Natural killer cell (primary cell): Measurements from ENCODE around the gene TXNDC11. TPM values are rescaled to one million over a fixed set of nuclear protein-coding genes. Genes with fewer than 3 reads are reported as not detected.

Experiments used
- ATAC-seq, 3 donors: fragments of 150-1000 bp in 2 of 3; fragments of 200-7000 bp in 1 of 3; cut with Tn5 transposase; 1 replicate in 1 of 3; 2 replicates in 2 of 3; pipeline ENCODE4 v1.10.0; 2021; ENCODE audit warnings: mild to moderate bottlenecking in 2 of 3, moderate library complexity in 2 of 3
- DNase-seq, 2 donors: peaks; one replicate each; pipeline versions ENCODE4 v3.0.0 to v3.0.0-alpha.2; 2013 to 2021; ENCODE audit warnings: mixed read lengths in 1 of 2
- H3K27ac ChIP-seq: one replicate; pipeline ENCODE4 v1.5.1; 2013; ENCODE audit warnings: mild to moderate bottlenecking, low read length
- H3K27me3 ChIP-seq: one replicate; pipeline ENCODE4 v1.6.1; 2013; ENCODE audit warnings: low read length; ENCODE audit not compliant: control insufficient read depth, insufficient read depth
- H3K36me3 ChIP-seq: one replicate; pipeline ENCODE4 v1.6.1; 2013; ENCODE audit warnings: low read length; ENCODE audit not compliant: control insufficient read depth, insufficient read depth
- H3K4me1 ChIP-seq: one replicate; pipeline ENCODE4 v1.6.1; 2013; ENCODE audit warnings: low read length; ENCODE audit not compliant: control insufficient read depth, insufficient read depth
- H3K4me3 ChIP-seq: one replicate; pipeline ENCODE4 v1.5.1; 2013; ENCODE audit warnings: low read length
- H3K9me3 ChIP-seq: one replicate; pipeline ENCODE4 v1.6.1; 2013; ENCODE audit warnings: low read length; ENCODE audit not compliant: control insufficient read depth, insufficient read depth
- H3K27ac Mint-ChIP-seq, 2 donors: one replicate each; pipeline ENCODE4 v1.8.0; 2022; ENCODE audit warnings: mild to moderate bottlenecking in 2 of 2, mixed read lengths in 2 of 2, moderate library complexity in 1 of 2
- H3K27me3 Mint-ChIP-seq, 2 donors: one replicate each; pipeline ENCODE4 v1.8.0; 2022; ENCODE audit warnings: low read depth in 2 of 2, mixed read lengths in 2 of 2
- H3K36me3 Mint-ChIP-seq: one replicate; pipeline ENCODE4 v1.8.0; 2022; ENCODE audit warnings: mixed read lengths
- H3K4me1 Mint-ChIP-seq, 2 donors: one replicate each; pipeline ENCODE4 v1.8.0; 2022; ENCODE audit warnings: mixed read lengths in 2 of 2
- H3K4me3 Mint-ChIP-seq: one replicate; pipeline ENCODE4 v1.8.0; 2022; ENCODE audit warnings: mild to moderate bottlenecking, moderate library complexity, mixed read lengths
- H3K9me3 Mint-ChIP-seq, 2 donors: one replicate each; pipeline ENCODE4 v1.8.0; 2022; ENCODE audit warnings: mixed read lengths in 2 of 2
- WGBS: methylation state at CpG from one replicate; pipeline ENCODE4 v1.1.7; 2013; ENCODE audit warnings: missing lambda C conversion rate; ENCODE audit not compliant: insufficient coverage; 5-methylcytosine and 5-hydroxymethylcytosine counted together
- intact Hi-C: fragments of 100-400 bp; cut with micrococcal nuclease; formaldehyde crosslinking; loops from one replicate; pipeline ENCODE4 v1.14.2; 2022
- total RNA-seq, 4 donors: library from RNA; stranded (reverse); fragments of 120-200 nt in 1 of 4; gene quantifications; one replicate each; pipeline versions ENCODE4 v1.2.3 to v1.2.4, GENCODE V29; 2013 to 2022
- TF ChIP-seq, protein P1 (sequence below): fragments of 200-600 bp; IDR thresholded peaks from one replicate; pipeline ENCODE4 v1.8.0; 2022; ENCODE audit warnings: antibody characterized with exemption

TXNDC11 gene
- total RNA-seq, 3 donors from 2014 or later (not counting 1 experiment from before 2014, with no cell fraction given), result 63.4 to 99.2 (median 68.9) TPM

GRCh38 chr16:11692651-11693050, 50.0 kb downstream of the TXNDC11 start:
- Mint-ChIP-seq H3K4me3 (no peak overlapping the region), H3K27ac (peak overlapping the region in 1 of 2 donors; percentile 59), H3K36me3 (peaks cover 10% of the 10 kb centered on the region), H3K27me3 (no peaks in the 10 kb centered on the region), H3K4me1 (peaks cover 27 to 41% of the 10 kb centered on the region in 2 donors), H3K9me3 (no peaks in the 10 kb centered on the region)
- no peak overlapping the region for H3K4me3 ChIP-seq
- WGBS, result 97% methylated on average over 4 of the region's 6 CpGs
- ATAC-seq (no peak), DNase-seq (peak in 1 of 2 donors; percentile 7)
- peaks cover 56% of the 10 kb centered on the region for H3K36me3 ChIP-seq
- intact Hi-C loops, result no loop called here
- no peaks in the 10 kb centered on the region for H3K27me3 ChIP-seq
- no peaks in the 10 kb centered on the region for H3K9me3 ChIP-seq
- peaks cover 18% of the 10 kb centered on the region for H3K4me1 ChIP-seq
- TF ChIP-seq, protein P1, sequence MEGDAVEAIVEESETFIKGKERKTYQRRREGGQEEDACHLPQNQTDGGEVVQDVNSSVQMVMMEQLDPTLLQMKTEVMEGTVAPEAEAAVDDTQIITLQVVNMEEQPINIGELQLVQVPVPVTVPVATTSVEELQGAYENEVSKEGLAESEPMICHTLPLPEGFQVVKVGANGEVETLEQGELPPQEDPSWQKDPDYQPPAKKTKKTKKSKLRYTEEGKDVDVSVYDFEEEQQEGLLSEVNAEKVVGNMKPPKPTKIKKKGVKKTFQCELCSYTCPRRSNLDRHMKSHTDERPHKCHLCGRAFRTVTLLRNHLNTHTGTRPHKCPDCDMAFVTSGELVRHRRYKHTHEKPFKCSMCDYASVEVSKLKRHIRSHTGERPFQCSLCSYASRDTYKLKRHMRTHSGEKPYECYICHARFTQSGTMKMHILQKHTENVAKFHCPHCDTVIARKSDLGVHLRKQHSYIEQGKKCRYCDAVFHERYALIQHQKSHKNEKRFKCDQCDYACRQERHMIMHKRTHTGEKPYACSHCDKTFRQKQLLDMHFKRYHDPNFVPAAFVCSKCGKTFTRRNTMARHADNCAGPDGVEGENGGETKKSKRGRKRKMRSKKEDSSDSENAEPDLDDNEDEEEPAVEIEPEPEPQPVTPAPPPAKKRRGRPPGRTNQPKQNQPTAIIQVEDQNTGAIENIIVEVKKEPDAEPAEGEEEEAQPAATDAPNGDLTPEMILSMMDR, result no peak
- H3K27ac ChIP-seq, result no peak overlapping the region

DNA sequence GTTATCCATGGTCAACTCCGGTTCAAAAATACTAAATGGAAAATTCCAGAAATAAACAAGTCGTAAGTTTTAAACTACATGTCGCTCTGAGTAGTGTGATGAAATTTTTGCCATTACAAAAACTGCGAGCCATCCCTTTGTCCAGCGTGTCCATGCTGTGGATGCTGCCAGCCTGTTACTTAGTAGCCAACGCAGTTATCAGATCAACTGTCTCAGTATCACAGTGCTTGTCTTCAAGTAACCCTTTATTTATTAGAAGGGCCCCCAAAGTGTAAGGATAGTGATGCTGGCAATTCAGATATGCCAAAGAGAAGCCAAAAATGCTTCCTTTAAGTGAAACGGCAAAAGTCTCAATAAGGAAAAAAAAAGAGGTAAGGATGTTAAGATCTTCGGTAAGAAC, 50.5 kb downstream of the TXNDC11 start:
- H3K4me3 Mint-ChIP-seq, result no peak overlapping the region
- ATAC-seq (no peak), DNase-seq (no peak)
- Histone ChIP-seq H3K9me3 (no peaks in the 10 kb centered on the region), H3K27ac (no peak overlapping the region), H3K4me3 (no peak overlapping the region), H3K4me1 (peaks cover 14% of the 10 kb centered on the region), H3K36me3 (peaks cover 56% of the 10 kb centered on the region), H3K27me3 (no peaks in the 10 kb centered on the region)
- H3K27me3 Mint-ChIP-seq, result no peaks in the 10 kb centered on the region
- H3K9me3 Mint-ChIP-seq, result no peaks in the 10 kb centered on the region
- peak overlapping the region in 1 of 2 donors; percentile 59 for H3K27ac Mint-ChIP-seq
- 98% methylated on average over 8 of the region's 8 CpGs for WGBS
- H3K4me1 Mint-ChIP-seq, result peaks cover 27 to 38% of the 10 kb centered on the region in 2 donors
- peaks cover 14% of the 10 kb centered on the region for H3K36me3 Mint-ChIP-seq
- intact Hi-C loops, result no loop called here
- TF ChIP-seq, protein P1, result no peak

DNA sequence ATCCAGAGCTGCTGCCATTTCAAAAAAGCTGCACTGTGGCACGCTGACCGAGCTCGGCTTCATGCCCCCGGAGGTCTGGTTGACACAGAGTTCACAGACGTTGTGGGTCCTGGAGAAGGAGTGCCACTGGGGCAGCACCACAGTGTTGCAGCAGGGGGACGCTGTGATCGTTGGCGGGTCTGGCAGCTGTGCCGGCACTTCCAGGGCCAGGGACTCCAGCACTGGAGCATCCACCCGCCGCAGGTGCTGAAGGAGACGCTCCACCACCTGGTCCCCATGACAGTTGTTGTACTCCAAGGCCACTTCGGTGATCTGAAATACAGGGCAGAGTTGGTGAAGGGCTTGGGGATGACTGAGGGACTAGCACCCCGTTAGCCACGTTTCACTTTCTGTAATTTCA, 50.9 kb downstream of the TXNDC11 start:
- peaks cover 25 to 34% of the 10 kb centered on the region in 2 donors for H3K4me1 Mint-ChIP-seq
- H3K27ac Mint-ChIP-seq, result no peak overlapping the region

More for the DNA sequence above, 50.9 kb downstream of the TXNDC11 start:
- Mint-ChIP-seq H3K36me3 (peaks cover 18% of the 10 kb centered on the region), H3K4me3 (no peak overlapping the region), H3K27me3 (no peaks in the 10 kb centered on the region), H3K9me3 (no peaks in the 10 kb centered on the region)
- TF ChIP-seq, protein P1, result no peak
- Histone ChIP-seq H3K27ac (no peak overlapping the region), H3K9me3 (no peaks in the 10 kb centered on the region), H3K4me3 (no peak overlapping the region), H3K27me3 (no peaks in the 10 kb centered on the region), H3K4me1 (peaks cover 11% of the 10 kb centered on the region), H3K36me3 (peaks cover 56% of the 10 kb centered on the region)
- intact Hi-C loops, result no loop called here
- 99% methylated on average over 15 of the region's 15 CpGs for WGBS
- no peak for ATAC-seq
- no peak for DNase-seq
